Esophagus squamous epithelium (tissue), 4 donors: ENCODE measurements around the gene RIOX2.

Experiments
- CTCF ChIP-seq, 6 experiments: fragments of 450-650 bp in 4 of 6; fragments of 200-600 bp in 2 of 6; sonication (generic) in 2 of 6; IDR thresholded peaks; one replicate each; pipeline ENCODE4 v1.5.1; 2016 to 2019; ENCODE audit warnings: antibody characterized with exemption in 6 of 6, mild to moderate bottlenecking in 4 of 6, moderate library complexity in 4 of 6
- POLR2A ChIP-seq, 4 donors: fragments of 450-650 bp; IDR thresholded peaks; one replicate each; pipeline ENCODE4 v1.6.1; 2017; ENCODE audit warnings: antibody characterized with exemption in 4 of 4, mild to moderate bottlenecking in 4 of 4, moderate library complexity in 3 of 4

- TF ChIP-seq CTCF (IDR thresholded peaks at IDR 0.05) (no peak), POLR2A (IDR thresholded peaks at IDR 0.05) (no peak)
These were observed 36.4 kb downstream of the RIOX2 start for GRCh38 chr3:97935842-97936241.
